GM23338 (cell line): ENCODE measurements around the gene TOGARAM1. TPM values are rescaled to one million over a fixed set of nuclear protein-coding genes. Genes with fewer than 3 reads are reported as not detected.

Source experiments
- ATAC-seq: fragments of 200-7000 bp; cut with Tn5 transposase; 3 replicates; pipeline ENCODE4 v1.9.1; 2020
- DNase-seq: peaks from one replicate; pipeline ENCODE4 v3.0.0-alpha.2; 2015; ENCODE audit warnings: low spot score
- H2AFZ ChIP-seq: fragments of 200-600 bp; sonication (generic); 2 replicates; pipeline ENCODE4 v1.8.0; 2016; ENCODE audit warnings: antibody characterized with exemption, mild to moderate bottlenecking, moderate library complexity
- H3F3A ChIP-seq: fragments of 200-600 bp; sonication (generic); replicated peaks from 2 replicates; pipeline ENCODE4 v1.8.0; 2017; ENCODE audit warnings: antibody characterized with exemption, mixed run types, low read depth
- H3K27ac ChIP-seq: fragments of 200-600 bp; sonication (generic); 2 replicates; pipeline ENCODE4 v1.6.1; 2016; ENCODE audit warnings: low read depth
- H3K27me3 ChIP-seq: fragments of 200-600 bp; sonication (generic); 2 replicates; pipeline ENCODE4 v1.8.0; 2016; ENCODE audit warnings: mild to moderate bottlenecking, mixed run types, moderate library complexity; ENCODE audit not compliant: insufficient read depth
- H3K36me3 ChIP-seq: fragments of 200-600 bp; sonication (generic); 2 replicates; pipeline ENCODE4 v1.8.0; 2016; ENCODE audit warnings: mild to moderate bottlenecking; ENCODE audit not compliant: insufficient read depth
- H3K4me1 ChIP-seq: fragments of 200-600 bp; sonication (generic); 2 replicates; pipeline ENCODE4 v1.8.0; 2016; ENCODE audit warnings: mild to moderate bottlenecking, moderate library complexity; ENCODE audit not compliant: insufficient read depth
- H3K4me2 ChIP-seq: fragments of 200-600 bp; sonication (generic); 2 replicates; pipeline ENCODE4 v1.7.1; 2017; ENCODE audit warnings: mixed run types
- H3K4me3 ChIP-seq: fragments of 200-600 bp; sonication (generic); 2 replicates; pipeline ENCODE4 v1.6.1; 2016; ENCODE audit warnings: mixed run types
- H3K79me2 ChIP-seq: fragments of 200-600 bp; sonication (generic); replicated peaks from 2 replicates; pipeline ENCODE4 v1.8.0; 2017; ENCODE audit warnings: mild to moderate bottlenecking; ENCODE audit not compliant: insufficient read depth
- H3K9me2 ChIP-seq: fragments of 200-600 bp; sonication (generic); 2 replicates; pipeline ENCODE4 v1.8.0; 2017; ENCODE audit not compliant: insufficient read depth
- H4K20me1 ChIP-seq: fragments of 200-600 bp; sonication (generic); replicated peaks from 2 replicates; pipeline ENCODE4 v1.8.0; 2017; ENCODE audit warnings: mild to moderate bottlenecking; ENCODE audit not compliant: insufficient read depth
- H3K27ac Mint-ChIP-seq: 2 replicates; pipeline ENCODE4 v1.8.0; 2020; ENCODE audit warnings: inconsistent platforms, mild to moderate bottlenecking, moderate library complexity, mixed read lengths
- H3K27me3 Mint-ChIP-seq: 3 replicates; pipeline ENCODE4 v1.8.0; 2022; ENCODE audit warnings: low read depth, mild to moderate bottlenecking, moderate library complexity, mixed read lengths, inconsistent platforms; ENCODE audit not compliant: insufficient read depth, poor library complexity
- H3K36me3 Mint-ChIP-seq: 3 replicates; pipeline ENCODE4 v1.8.0; 2021; ENCODE audit warnings: low read depth, mild to moderate bottlenecking, inconsistent platforms, moderate library complexity, mixed read lengths
- H3K4me1 Mint-ChIP-seq: 3 replicates; pipeline ENCODE4 v1.8.0; 2020; ENCODE audit warnings: mild to moderate bottlenecking, inconsistent platforms, mixed read lengths
- H3K4me3 Mint-ChIP-seq: 3 replicates; pipeline ENCODE4 v1.8.0; 2021; ENCODE audit warnings: moderate library complexity, mild to moderate bottlenecking, inconsistent platforms, mixed read lengths
- H3K9me3 Mint-ChIP-seq: 3 replicates; pipeline ENCODE4 v1.8.0; 2020; ENCODE audit warnings: moderate library complexity, mild to moderate bottlenecking, inconsistent platforms, mixed read lengths
- CREB1 ChIP-seq: fragments of 250-450 bp; sonication (Bioruptor Pico); IDR thresholded peaks from 2 replicates; pipeline ENCODE4 v1.5.0; 2020; ENCODE audit warnings: low read depth, mild to moderate bottlenecking, moderate library complexity
- CTCF ChIP-seq, 2 experiments: fragments of 200-600 bp in 1 of 2; sonication (generic) in 1 of 2; conservative IDR thresholded peaks; 2 replicates each; pipeline versions ENCODE4 v1.5.1 to v1.6.1; 2016 to 2017; ENCODE audit warnings: antibody characterized with exemption in 2 of 2, low read depth in 2 of 2, mild to moderate bottlenecking in 2 of 2, moderate library complexity in 1 of 2
- EZH2 ChIP-seq: fragments of 200-600 bp; sonication (generic); IDR thresholded peaks from one replicate; pipeline ENCODE4 v1.8.0; 2017; ENCODE audit warnings: antibody characterized with exemption, mild to moderate bottlenecking, low read depth; ENCODE audit not compliant: unreplicated experiment
- EZH2phosphoT487 ChIP-seq: fragments of 200-600 bp; sonication (generic); IDR thresholded peaks from one replicate; pipeline ENCODE4 v1.8.1; 2018; ENCODE audit warnings: antibody characterized with exemption; ENCODE audit not compliant: unreplicated experiment
- NANOG ChIP-seq: IDR thresholded peaks from 2 replicates; pipeline ENCODE4 v1.6.1; 2016; ENCODE audit warnings: antibody characterized with exemption, borderline replicate concordance
- POLR2AphosphoS5 ChIP-seq: IDR thresholded peaks from 2 replicates; pipeline ENCODE4 v1.6.1; 2016; ENCODE audit warnings: antibody characterized with exemption, low read depth
- STAT1 ChIP-seq: IDR thresholded peaks from one replicate; pipeline ENCODE4 v1.6.1; 2016; ENCODE audit warnings: antibody characterized with exemption; ENCODE audit not compliant: unreplicated experiment
- ZNF114 ChIP-seq: fragments of 250-450 bp; sonication (Bioruptor Pico); IDR thresholded peaks from 2 replicates; pipeline ENCODE4 v1.5.0; 2020; ENCODE audit warnings: mild to moderate bottlenecking, moderate library complexity
- ZNF331 ChIP-seq: fragments of 250-450 bp; sonication (Bioruptor Pico); IDR thresholded peaks from 2 replicates; pipeline ENCODE4 v1.5.0; 2020; ENCODE audit warnings: low read depth, mild to moderate bottlenecking, moderate library complexity
- ZNF462 ChIP-seq: fragments of 250-450 bp; sonication (Bioruptor Pico); IDR thresholded peaks from 2 replicates; pipeline ENCODE4 v1.5.0; 2020; ENCODE audit warnings: mild to moderate bottlenecking, moderate library complexity
- polyA plus RNA-seq: library from polyadenylated mRNA; unstranded; fragments of >200 nt; fragmentation: Nextera tagmentation; extraction: Ambion mirVana; gene quantifications from 2 replicates; pipeline ENCODE4 v1.2.1, GENCODE V29; 2016
- total RNA-seq: library from RNA; depleted of rRNA; stranded (reverse); fragments of >200 nt; shearing (Covaris generic); gene quantifications from 2 replicates; pipeline ENCODE4 v1.2.3, GENCODE V29; 2014
- TF ChIP-seq, protein P1 (sequence below): IDR thresholded peaks from 2 replicates; pipeline ENCODE4 v1.6.1; 2016; ENCODE audit warnings: antibody characterized with exemption
- TF ChIP-seq, protein P2 (sequence below): IDR thresholded peaks from one replicate; pipeline ENCODE4 v1.6.1; 2018; ENCODE audit warnings: antibody characterized with exemption; ENCODE audit not compliant: unreplicated experiment

TOGARAM1 gene
- total and polyA plus RNA-seq, 2 experiments from 2014 or later = 9.6 to 9.8 TPM

DNA sequence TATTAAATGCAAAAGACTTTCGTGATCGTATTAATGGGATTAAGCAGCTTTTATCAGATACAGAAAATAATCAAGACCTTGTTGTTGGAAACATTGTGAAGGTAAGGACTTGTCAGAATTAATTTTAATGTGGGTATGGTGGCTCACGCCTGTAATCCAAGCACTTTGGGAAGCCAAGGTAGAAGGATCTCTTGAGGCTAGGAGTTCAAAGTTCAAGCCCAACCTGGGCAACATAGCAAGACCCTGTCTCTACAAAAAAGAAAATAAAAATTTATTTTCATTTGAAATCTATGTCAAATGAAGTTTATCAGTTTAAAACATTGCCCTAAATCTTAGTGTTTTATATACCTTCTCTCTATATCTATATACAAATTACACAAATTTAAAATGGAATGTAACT is 104.7 kb downstream of the TOGARAM1 start:
- H3K4me1 ChIP-seq = no peaks in the 10 kb centered on the region
- Mint-ChIP-seq H3K4me1 (no peaks in the 10 kb centered on the region), H3K27ac (no peak overlapping the region), H3K9me3 (peaks cover 3% of the 10 kb centered on the region; the same call in 1 of the 3 replicates), H3K36me3 (peaks cover 5% of the 10 kb centered on the region; the same call in 1 of the 3 replicates), H3K4me3 (no peak overlapping the region), H3K27me3 (peaks cover 2% of the 10 kb centered on the region)
- no peak overlapping the region for H3K4me2 ChIP-seq
- H3K9me2 ChIP-seq = no peaks in the 10 kb centered on the region
- no peak overlapping the region for H3K4me3 ChIP-seq
- H3K36me3 ChIP-seq = no peaks in the 10 kb centered on the region
- ATAC-seq (no peak), DNase-seq (no peak)
- no peak for TF ChIP-seq EZH2phosphoT487
- TF ChIP-seq CTCF (conservative IDR thresholded peaks at IDR 0.05; ENCODE audit: low read depth in 2 of 2) = no peak
- TF ChIP-seq NANOG = no peak
- TF ChIP-seq, protein P1, sequence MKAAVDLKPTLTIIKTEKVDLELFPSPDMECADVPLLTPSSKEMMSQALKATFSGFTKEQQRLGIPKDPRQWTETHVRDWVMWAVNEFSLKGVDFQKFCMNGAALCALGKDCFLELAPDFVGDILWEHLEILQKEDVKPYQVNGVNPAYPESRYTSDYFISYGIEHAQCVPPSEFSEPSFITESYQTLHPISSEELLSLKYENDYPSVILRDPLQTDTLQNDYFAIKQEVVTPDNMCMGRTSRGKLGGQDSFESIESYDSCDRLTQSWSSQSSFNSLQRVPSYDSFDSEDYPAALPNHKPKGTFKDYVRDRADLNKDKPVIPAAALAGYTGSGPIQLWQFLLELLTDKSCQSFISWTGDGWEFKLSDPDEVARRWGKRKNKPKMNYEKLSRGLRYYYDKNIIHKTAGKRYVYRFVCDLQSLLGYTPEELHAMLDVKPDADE = no peak
- TF ChIP-seq, protein P2, sequence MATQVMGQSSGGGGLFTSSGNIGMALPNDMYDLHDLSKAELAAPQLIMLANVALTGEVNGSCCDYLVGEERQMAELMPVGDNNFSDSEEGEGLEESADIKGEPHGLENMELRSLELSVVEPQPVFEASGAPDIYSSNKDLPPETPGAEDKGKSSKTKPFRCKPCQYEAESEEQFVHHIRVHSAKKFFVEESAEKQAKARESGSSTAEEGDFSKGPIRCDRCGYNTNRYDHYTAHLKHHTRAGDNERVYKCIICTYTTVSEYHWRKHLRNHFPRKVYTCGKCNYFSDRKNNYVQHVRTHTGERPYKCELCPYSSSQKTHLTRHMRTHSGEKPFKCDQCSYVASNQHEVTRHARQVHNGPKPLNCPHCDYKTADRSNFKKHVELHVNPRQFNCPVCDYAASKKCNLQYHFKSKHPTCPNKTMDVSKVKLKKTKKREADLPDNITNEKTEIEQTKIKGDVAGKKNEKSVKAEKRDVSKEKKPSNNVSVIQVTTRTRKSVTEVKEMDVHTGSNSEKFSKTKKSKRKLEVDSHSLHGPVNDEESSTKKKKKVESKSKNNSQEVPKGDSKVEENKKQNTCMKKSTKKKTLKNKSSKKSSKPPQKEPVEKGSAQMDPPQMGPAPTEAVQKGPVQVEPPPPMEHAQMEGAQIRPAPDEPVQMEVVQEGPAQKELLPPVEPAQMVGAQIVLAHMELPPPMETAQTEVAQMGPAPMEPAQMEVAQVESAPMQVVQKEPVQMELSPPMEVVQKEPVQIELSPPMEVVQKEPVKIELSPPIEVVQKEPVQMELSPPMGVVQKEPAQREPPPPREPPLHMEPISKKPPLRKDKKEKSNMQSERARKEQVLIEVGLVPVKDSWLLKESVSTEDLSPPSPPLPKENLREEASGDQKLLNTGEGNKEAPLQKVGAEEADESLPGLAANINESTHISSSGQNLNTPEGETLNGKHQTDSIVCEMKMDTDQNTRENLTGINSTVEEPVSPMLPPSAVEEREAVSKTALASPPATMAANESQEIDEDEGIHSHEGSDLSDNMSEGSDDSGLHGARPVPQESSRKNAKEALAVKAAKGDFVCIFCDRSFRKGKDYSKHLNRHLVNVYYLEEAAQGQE = no peak
- no peak for TF ChIP-seq CREB1
- no peak for TF ChIP-seq EZH2
- TF ChIP-seq STAT1 = no peak
- TF ChIP-seq ZNF114 (CRISPR knock-in tag) = no peak
- TF ChIP-seq ZNF462 = no peak
- TF ChIP-seq ZNF331 (CRISPR knock-in tag) = no peak
- no peak for TF ChIP-seq POLR2AphosphoS5
- no peaks in the 10 kb centered on the region; the same call in 1 of the 2 replicates for H4K20me1 ChIP-seq
- H3K27me3 ChIP-seq = no peaks in the 10 kb centered on the region
- no peak overlapping the region for H3K27ac ChIP-seq
- H2AFZ ChIP-seq = no peak overlapping the region
- no peaks in the 10 kb centered on the region for H3F3A ChIP-seq
- H3K79me2 ChIP-seq = no peaks in the 10 kb centered on the region
